AG08396 (cell line): ENCODE measurements around the gene TRPC4.
"Not testable (repeated sequence)": the region's sequence is repeated elsewhere in the genome, so short reads cannot be mapped to it uniquely, and the experiment has no call there.

Experiments used
- DNase-seq: peaks from one replicate; pipeline ENCODE4 v3.0.0; 2012; ENCODE audit warnings: low spot score, mixed read lengths

Gene TRPC4

GRCh38 chr13:37816276-37816675, 53.3 kb downstream of the TRPC4 start:
- DNase-seq = no peak

- DNase-seq = no peak
Observed at GRCh38 chr13:37811441-37811840, 58.1 kb downstream of the TRPC4 start.

DNA sequence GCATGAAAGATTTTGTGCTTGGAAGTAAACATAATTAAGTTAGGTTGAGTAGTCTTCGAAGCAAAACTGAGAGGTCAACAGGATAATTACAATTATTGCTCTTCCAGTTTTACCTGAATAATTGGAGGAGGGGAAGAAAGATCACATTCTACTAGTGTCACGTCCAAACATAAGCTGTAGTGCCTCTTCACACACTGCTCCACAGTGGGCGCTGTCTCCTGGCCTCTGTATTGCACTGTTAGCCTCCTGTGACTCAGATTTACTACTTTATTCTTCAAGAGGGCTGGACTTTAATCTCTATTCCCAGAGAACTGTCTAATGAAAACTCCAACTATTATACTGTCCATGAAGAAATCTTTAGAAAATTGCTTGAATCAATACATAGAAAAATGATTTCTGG, 62.9 kb downstream of the TRPC4 start:
- DNase-seq = no peak

GRCh38 chr13:37797631-37798030, 71.9 kb downstream of the TRPC4 start:
- DNase-seq = no peak

DNA sequence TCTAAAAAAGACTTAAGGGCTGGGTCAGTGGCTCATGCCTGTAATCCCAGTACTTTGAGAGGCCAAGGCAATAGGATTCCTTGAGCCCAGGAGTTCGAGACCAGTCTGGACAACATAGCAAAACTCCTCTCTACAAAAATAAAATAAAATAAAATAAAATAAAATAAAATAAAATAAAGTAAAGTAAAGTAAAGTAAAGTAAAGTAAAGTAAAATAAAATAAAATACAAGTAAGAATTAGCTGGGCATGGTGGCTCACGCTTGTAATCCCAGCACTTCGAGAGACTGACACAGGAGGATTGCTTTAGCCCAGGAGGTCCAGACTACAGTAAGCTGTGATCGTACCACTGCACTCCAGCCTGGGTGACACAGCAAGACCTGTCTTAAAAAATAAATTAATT, 72.8 kb downstream of the TRPC4 start:
- DNase-seq = not testable (repeated sequence)

- DNase-seq = no peak
Observed at GRCh38 chr13:37795326-37795725, 74.2 kb downstream of the TRPC4 start.

- DNase-seq = no peak
Observed at GRCh38 chr13:37791699-37792098, 77.9 kb downstream of the TRPC4 start.

DNA sequence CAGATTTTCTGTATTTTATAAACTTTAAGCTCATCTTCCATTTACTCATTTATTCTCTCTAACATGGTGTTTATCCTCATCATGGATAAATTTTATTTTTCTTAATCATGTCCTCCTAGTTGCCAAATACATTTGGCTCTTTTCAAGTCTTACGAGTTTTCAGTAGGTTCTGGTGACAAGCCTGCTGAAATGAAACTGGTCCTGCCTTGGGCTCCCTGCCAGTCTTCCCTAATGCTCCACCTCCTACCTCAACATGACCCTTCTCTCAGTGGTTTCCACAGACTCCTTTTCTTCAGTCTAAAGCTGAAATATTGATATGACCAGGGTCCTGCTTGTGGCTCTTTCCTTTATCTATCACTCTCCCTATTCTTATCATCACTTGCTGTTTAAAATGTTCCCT, 81.2 kb downstream of the TRPC4 start:
- DNase-seq = no peak

- DNase-seq = no peak
Observed at GRCh38 chr13:37777676-37778075, 91.9 kb downstream of the TRPC4 start.

DNA sequence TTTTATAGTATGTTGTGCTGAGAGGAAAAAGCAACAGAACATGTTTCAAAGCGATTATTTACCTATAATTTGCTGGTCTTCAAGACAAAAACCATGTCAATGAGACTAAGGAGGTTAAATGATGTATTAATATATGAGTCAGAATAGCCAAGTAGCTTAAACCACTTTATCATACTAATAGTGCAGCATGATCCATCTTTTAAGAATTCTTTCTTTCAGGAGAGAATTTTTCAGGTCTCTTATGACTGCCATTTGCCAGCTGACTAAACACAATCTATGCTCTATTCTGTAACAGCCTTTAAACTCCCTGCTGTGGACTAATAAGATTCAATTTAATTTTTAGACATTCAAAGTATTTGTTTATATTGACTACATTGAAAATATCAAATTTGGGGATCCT, 93.7 kb downstream of the TRPC4 start:
- DNase-seq = no peak

DNA sequence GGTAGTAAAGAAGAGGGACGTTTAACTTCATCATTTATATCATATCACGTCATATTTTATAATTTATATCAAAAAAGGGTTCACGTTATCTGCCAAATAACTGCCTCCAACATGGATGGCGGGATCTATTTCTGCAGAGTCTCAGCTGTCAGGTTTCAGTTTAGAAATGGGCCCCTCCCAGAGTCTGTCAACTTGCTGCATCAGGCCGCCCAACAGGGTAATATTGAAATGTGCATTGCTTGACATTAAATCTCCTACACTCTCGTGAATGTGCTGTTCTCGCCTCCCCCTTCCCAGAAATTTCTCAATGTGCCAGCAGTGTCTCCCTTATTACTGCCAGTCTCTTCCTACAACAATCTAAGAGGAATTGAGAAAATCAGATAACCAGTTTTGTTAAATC, 96.9 kb downstream of the TRPC4 start:
- no peak for DNase-seq

DNA sequence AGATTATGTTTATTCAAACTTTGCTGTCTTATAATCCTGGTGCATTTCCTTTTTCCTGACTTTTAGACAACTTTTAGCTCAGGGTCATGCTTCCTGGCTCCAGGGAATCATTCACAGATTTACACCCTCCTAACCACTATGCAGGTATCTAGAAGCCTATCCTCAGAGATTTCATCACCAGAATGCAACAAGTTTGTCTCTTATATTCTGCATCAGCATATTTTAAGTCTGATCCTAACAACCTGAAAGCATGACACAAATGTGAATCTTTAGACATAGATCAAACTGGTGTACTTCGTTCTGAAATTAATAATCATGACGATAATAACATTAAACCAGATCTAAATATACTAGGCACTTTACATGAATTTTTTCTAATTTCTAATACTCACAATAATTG, 100.0 kb downstream of the TRPC4 start:
- DNase-seq = no peak

DNA sequence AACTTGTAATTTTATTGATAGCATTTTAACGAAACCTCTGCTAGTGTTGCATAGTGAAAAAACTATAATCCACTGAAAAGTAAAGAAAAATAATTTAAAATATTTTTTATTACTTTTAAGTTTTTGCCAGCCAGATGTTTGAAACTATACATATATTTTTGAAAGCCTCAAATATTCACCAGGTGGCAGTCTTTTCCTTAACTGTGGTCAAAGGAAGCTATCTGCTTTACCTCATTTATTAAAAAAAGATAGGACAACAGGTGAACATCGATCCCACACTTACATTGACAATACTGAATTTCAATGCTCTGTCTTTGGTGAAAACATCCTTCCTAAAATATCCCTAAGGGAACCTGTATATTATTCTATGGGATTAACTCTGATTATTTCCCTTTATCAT, 100.5 kb downstream of the TRPC4 start:
- no peak for DNase-seq

- no peak for DNase-seq
Observed at GRCh38 chr13:37766502-37766901, 103.1 kb downstream of the TRPC4 start.

DNA sequence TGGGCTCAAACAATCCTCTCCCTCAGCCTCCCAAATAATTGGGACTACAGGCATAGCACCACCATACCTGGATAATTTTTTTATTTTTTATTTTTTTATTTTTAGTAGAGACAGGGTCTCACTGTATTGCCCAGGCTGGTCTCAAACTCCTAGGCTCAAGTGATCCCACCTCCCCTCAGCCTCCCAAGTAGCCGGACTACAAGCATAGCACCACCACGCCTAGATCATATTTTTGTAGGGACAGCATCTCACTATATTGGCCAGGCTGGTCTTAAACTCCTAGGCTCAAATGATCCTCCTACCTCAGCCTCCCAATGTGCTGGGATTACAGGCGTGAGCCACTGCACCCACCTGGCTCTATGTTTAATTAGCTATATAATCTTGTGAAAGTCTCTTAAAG, 114.2 kb downstream of the TRPC4 start:
- no peak for DNase-seq

GRCh38 chr13:37753776-37754175, 115.8 kb downstream of the TRPC4 start:
- no peak for DNase-seq

DNA sequence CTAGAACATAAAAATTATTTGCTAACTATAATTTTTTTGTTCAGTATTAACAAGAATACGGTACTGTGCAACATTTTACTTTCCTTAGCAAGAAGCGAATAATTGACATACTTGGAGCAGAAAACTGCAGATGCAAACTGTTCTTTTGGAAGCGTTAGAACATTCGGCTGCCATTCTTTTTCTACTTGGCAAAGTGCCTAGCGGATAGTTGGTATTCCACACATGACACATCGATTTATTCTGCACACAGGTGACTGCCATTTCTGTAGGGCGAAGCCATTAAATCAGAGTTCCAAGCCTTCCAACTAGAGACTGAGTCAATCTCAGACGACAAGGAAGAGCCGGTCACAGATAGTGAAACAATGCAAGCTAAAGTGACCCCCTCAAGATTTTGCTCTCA, 117.4 kb downstream of the TRPC4 start:
- no peak for DNase-seq

GRCh38 chr13:37751025-37751424, 118.5 kb downstream of the TRPC4 start:
- no peak for DNase-seq

GRCh38 chr13:37748913-37749312, 120.7 kb downstream of the TRPC4 start:
- no peak for DNase-seq

DNA sequence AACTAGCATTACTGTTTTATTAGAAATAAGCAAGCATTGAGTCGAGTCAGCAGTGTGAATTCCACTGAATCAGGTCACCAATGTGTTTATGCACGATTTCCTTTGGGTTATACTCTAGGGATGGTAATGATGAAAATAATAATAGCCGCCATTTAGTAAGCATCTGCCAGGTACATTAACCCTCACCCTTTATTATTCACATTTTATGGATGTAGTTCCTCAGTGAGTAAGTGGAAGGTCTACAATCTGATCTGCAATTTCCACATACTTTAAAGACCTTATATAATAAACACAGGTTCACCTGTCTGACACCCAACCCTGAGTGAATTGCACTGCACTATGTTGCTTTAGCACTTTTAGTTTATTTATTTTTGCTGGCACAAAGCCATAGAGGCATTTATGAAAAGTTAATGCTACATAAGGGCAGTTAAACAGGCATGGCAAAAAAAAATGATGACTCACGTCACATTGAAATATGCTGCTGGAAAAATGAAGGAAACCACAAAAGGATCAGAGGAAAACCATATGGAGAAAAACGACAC, 122.4 kb downstream of the TRPC4 start:
- DNase-seq = no peak

GRCh38 chr13:37741536-37741935, 128.0 kb downstream of the TRPC4 start:
- no peak for DNase-seq

DNA sequence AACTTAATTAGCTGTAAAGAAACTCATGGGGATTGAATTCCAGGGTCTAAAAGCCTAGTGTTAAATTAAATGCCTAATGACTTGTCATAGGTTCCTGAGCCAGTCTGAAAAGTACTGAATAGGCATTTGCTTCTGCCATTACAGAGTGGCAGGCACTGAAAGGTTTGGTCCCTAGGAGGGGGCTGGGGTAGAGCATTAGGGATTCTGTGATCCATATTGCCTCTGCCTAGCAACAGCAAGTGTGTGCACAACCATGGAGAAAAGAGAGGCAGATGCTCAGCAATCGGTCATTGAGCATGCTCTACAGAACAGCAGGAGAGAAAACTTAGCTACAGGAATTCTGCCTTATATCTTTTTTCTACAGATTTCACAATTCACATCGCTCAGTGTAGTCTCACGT, 133.5 kb downstream of the TRPC4 start:
- DNase-seq = no peak

DNA sequence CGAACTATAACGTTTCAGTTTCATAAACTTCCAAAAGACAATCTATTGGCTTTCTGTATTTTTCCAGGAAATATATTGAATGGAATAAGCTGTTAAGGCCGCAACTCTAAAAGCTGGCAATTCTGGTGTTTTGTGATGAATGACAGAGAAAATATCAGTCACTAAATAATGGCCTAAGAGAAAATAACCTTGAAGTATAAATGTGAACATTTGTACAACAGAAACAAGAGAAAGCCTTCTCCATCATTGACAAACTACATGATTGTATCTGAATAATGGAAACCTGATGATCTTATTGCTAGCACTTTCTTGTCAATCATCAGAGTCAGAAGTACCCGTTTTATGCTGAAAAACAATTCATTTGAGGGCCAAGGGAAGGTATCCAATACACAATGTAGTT, 134.3 kb downstream of the TRPC4 start:
- no peak for DNase-seq

- DNase-seq = no peak
Observed at GRCh38 chr13:37729876-37730275, 139.7 kb downstream of the TRPC4 start.
